ENCODE results near the gene CAMTA1. TPM values are rescaled to one million over a fixed set of nuclear protein-coding genes. Genes with fewer than 3 reads are reported as not detected.

Gene CAMTA1
- total RNA-seq, 1 experiment from 2014 or later = 82.2 TPM

- TF ChIP-seq POLR2AphosphoS5 (IDR thresholded peaks at IDR 0.05; ENCODE audit: low read depth, low read length) (no peak), TCF7L2 (IDR thresholded peaks at IDR 0.05; ENCODE audit: low read depth, low read length) (no peak), CTCF (IDR thresholded peaks at IDR 0.05) (no peak), SIN3A (IDR thresholded peaks at IDR 0.05; ENCODE audit: borderline replicate concordance, insufficient read depth, low read depth, low read length) (no peak), REST (IDR thresholded peaks at IDR 0.05; ENCODE audit: insufficient read depth in 1 of 2, low read depth in 2 of 2, low read length in 1 of 2) (no peak)
- CTCF ChIA-PET = no interaction called here
- intact Hi-C loops (cut with micrococcal nuclease; ENCODE audit: unreplicated experiment) = no loop called here
Measured at GRCh38 chr1:7420098-7420445, 634.8 kb downstream of the CAMTA1 start.

GRCh38 chr1:7420470-7421100, 635.3 kb downstream of the CAMTA1 start:
- H3K9me3 ChIP-seq (ENCODE audit: control insufficient read depth, insufficient read depth, low read depth, low read length) = no peaks in the 10 kb centered on the region
- no peaks in the 10 kb centered on the region for H3K36me3 ChIP-seq (ENCODE audit: control insufficient read depth, insufficient read depth, low read length)
- BruUV-seq (replicated peaks) = no TSS peak
- intact Hi-C loops (cut with micrococcal nuclease; ENCODE audit: unreplicated experiment) = no loop called here
- no peaks in the 10 kb centered on the region for H3K27me3 ChIP-seq (ENCODE audit: control insufficient read depth, insufficient read depth, low read length)
- POLR2A ChIA-PET = no interaction called here
- no peaks in the 10 kb centered on the region for H3K4me1 ChIP-seq (ENCODE audit: control insufficient read depth, insufficient read depth, low read length)
- TF ChIP-seq SIN3A (IDR thresholded peaks at IDR 0.05; ENCODE audit: borderline replicate concordance, insufficient read depth, low read depth, low read length) (no peak), POLR2AphosphoS5 (IDR thresholded peaks at IDR 0.05; ENCODE audit: low read depth, low read length) (no peak), CTCF (IDR thresholded peaks at IDR 0.05) (no peak), REST (IDR thresholded peaks at IDR 0.05; ENCODE audit: insufficient read depth in 1 of 2, low read depth in 2 of 2, low read length in 1 of 2) (no peak), TCF7L2 (IDR thresholded peaks at IDR 0.05; ENCODE audit: low read depth, low read length) (no peak)
- in situ Hi-C loops (cut with HindIII; ENCODE audit: low pct_unique_long_range_greater_than_20kb, low sequenced_read_pairs) = no loop called here
- ATAC-seq = no peak
- H3K27ac ChIP-seq (ENCODE audit: low read length) = no peak overlapping the region
- DNase-seq (ENCODE audit: low read depth, low spot score) = no peak
- CTCF ChIA-PET = no interaction called here
- H3K4me3 ChIP-seq (ENCODE audit: low read depth in 2 of 2, low read length in 2 of 2) = no peak overlapping the region

More at GRCh38 chr1:7420098-7420445, 634.8 kb downstream of the CAMTA1 start:
- in situ Hi-C loops (cut with HindIII; ENCODE audit: low pct_unique_long_range_greater_than_20kb, low sequenced_read_pairs) = no loop called here
- H3K27me3 ChIP-seq (ENCODE audit: control insufficient read depth, insufficient read depth, low read length) = no peaks in the 10 kb centered on the region
- ATAC-seq (no peak), DNase-seq (ENCODE audit: low read depth, low spot score) (no peak)
- no TSS peak for BruUV-seq (replicated peaks)
- no peaks in the 10 kb centered on the region for H3K4me1 ChIP-seq (ENCODE audit: control insufficient read depth, insufficient read depth, low read length)
- no peak overlapping the region for H3K4me3 ChIP-seq (ENCODE audit: low read depth in 2 of 2, low read length in 2 of 2)
- no peak overlapping the region for H3K27ac ChIP-seq (ENCODE audit: low read length)
- H3K9me3 ChIP-seq (ENCODE audit: control insufficient read depth, insufficient read depth, low read depth, low read length) = no peaks in the 10 kb centered on the region
- H3K36me3 ChIP-seq (ENCODE audit: control insufficient read depth, insufficient read depth, low read length) = no peaks in the 10 kb centered on the region
- POLR2A ChIA-PET = no interaction called here
